ENCODE measurements around the gene PXMP2.
"Not testable (repeated sequence)": the region's sequence is repeated elsewhere in the genome, so short reads cannot be mapped to it uniquely, and the experiment has no call there.

PXMP2 gene

GRCh38 chr12:132694888-132695287 is 7.5 kb downstream of the PXMP2 start:
- not testable (repeated sequence) for DNase-seq (ENCODE audit: low spot score)

DNA sequence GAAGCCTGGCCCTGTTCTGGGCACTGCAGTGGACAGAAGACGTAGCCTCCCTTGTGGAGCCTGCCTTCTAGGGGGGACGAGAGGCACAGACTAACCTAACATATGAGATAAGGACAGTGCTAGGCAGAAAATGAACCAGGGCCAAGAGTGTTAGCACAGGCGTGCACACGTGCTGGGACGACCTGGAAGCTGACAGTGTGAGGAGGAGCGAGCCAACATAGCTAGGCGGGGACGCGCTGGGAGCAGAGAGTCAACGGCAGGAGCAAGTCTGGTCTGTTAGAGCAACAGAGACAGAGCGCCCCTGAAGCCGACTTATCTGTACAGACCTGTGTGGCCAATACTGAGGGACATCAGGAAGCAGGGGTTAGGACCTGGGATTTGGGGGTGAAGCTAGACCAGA is 8.0 kb downstream of the PXMP2 start:
- no peak for DNase-seq (ENCODE audit: low spot score)

GRCh38 chr12:132698341-132698740 is 11.0 kb downstream of the PXMP2 start:
- no peak for DNase-seq (ENCODE audit: low spot score)

GRCh38 chr12:132700212-132700822 is 12.9 kb downstream of the PXMP2 start:
- DNase-seq (ENCODE audit: low spot score), result no peak

- DNase-seq (ENCODE audit: low spot score), result no peak
Observed at GRCh38 chr12:132702640-132703039, 15.3 kb downstream of the PXMP2 start.

DNA sequence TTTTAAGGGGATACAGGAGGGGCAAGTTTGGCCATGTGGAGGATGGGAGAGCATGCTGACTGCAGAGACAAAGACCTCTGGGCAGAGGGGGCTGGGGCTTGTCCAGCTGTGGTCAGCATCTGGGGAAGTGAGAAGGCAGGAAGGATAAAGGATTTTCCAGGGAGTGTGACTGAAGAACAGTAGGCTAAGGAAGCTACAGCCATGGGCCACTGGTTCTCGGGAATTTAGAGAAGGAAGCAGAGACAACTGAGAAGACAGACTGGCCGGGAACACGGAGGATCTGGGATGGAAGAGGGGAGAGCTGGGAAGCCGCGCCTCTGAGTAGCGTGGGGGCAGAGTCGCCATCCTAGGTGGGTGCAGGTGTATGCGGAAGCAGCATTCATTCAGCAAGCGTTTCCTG is 16.3 kb downstream of the PXMP2 start:
- no peak for DNase-seq (ENCODE audit: low spot score)

DNA sequence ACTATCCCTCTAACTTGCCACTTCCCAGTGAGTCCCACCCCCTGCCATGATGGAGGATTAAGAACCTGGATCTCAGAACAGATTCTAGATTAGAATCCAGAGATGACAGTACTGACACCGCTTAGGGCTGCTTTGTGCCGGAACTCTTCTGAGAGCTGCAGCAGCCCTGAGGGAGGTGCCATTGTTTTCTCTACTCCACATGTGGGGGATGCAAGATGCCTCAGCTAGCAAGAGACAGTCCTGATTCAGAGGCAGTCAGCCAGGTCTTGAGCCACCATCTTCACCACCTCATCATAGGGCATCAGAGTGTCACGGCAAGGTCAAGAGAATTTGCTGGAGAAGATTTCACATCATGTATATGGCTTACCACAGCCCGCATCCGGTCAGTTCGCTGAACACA is 19.9 kb downstream of the PXMP2 start:
- no peak for DNase-seq (ENCODE audit: low spot score)

GRCh38 chr12:132708150-132708549 is 20.8 kb downstream of the PXMP2 start:
- DNase-seq (ENCODE audit: low spot score), result no peak

GRCh38 chr12:132710043-132710404 is 22.6 kb downstream of the PXMP2 start:
- DNase-seq (ENCODE audit: low spot score), result no peak

DNA sequence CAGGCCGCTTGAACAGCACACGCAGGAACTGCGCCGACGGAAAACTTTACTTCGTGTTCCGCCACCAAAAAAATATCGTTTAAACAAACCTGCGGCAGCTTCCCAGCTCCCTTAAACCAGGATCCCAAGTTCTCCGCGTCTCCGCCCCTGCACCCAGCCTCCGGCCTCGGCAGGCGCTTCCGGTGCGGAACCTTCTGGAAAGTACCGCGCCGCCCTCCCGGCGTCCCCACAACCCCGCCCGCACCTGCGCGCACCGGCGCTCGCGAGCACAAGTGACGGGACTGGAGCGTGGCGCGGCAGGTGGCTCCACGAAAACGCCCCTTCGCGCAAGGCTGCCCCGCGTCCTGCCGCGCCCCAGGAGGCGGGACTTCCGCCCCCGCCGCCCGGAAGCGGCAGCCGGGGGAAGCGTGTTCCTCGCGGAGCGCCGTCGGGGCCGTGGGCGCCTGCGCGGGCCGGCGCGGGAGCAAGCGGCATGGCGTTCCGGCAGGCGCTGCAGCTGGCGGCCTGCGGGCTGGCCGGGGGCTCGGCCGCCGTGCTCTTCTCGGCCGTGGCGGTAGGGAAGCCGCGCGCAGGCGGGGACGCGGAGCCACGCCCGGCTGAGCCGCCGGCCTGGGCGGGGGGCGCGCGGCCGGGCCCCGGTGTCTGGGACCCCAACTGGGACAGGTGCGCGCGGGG is 23.2 kb downstream of the PXMP2 start, which contains the start of gene PGAM5:
PGAM5 (plus strand) TSS at position 438 of the 675 bp plus-strand sequence; CDS start at position 473, 35 bp downstream.
- peak; percentile 83 for DNase-seq (ENCODE audit: low spot score)

DNA sequence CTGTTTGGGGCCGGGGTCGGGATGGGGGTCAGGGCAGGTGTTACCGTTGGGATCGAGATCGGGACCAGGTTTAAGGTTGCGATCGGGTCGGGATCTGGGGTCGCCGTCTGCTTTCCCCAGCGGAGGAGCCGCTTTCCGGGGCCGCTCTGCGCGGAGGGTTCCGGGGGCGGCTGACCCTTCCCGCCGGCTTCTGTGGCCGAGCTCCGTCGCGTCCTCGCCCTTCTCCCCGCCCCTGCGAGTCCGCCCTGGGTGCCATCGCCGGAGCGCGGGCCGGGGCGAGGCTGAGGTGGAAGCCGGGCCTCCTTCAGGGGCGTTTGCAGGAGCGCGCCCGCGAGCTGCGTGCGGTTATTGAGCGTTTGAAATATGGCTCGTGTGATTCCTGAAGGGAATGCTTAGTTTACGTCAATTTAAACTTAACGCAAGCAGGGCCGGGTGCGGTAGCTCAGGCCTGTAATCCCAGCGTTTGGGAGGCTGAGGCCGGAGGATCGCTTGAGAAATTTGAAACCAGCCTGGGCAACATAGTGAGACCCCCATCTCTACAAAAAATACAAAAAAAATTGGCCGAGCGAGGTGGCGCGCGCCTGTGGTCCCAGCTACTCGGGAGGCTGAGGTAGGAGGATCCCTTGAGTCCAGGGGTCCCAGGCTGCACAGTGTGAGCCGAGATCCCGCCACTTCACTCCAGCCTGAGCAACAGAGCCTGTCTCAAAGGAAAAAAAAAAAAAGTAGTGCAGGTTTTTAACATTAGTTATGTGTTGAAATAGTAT is 23.9 kb downstream of the PXMP2 start:
- DNase-seq (ENCODE audit: low spot score), result peak; percentile 32

DNA sequence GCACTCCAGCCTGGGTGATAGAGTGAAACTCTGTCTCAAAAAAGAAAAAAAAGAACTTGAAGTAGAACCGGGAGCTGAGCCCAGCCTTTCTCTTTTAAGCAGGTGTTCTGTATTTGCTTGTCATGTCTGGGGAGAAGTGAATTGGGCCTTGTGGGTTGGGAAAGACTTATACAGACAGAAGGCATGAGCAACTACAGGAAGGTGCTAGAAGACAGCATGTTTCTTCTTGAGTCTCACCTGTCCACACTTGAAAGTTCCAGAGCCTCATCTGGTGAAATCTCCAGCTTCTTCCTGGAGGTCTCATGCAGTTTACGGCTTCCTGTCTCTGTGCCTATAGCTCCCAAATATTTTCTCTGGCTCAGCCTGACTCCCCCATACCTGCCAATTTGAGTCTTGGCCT is 25.7 kb downstream of the PXMP2 start:
- no peak for DNase-seq (ENCODE audit: low spot score)

- no peak for DNase-seq (ENCODE audit: low spot score)
Observed at GRCh38 chr12:132715874-132716273, 28.5 kb downstream of the PXMP2 start.

GRCh38 chr12:132716356-132716755 is 29.0 kb downstream of the PXMP2 start:
- no peak for DNase-seq (ENCODE audit: low spot score)

DNA sequence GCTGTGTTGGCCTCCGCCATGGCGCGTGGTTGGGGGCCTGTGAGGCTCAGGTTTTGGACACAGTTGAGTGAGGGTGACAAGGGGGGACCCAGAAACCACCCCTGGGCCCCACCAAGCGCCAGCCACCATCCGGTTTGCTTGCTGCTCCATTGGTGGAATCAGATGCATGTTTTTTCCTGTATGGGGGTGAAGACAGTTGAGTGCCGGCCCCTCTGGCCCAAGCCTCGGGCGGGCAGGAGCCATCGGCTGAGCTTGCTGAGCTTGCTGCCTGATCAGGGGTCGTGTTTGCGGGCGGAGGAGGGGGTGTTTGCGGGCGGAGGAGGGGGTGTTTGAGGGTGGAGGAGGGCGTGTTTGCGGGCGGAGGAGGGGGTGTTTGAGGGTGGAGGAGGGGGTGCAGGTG is 29.6 kb downstream of the PXMP2 start:
- no peak for DNase-seq (ENCODE audit: low spot score)

DNA sequence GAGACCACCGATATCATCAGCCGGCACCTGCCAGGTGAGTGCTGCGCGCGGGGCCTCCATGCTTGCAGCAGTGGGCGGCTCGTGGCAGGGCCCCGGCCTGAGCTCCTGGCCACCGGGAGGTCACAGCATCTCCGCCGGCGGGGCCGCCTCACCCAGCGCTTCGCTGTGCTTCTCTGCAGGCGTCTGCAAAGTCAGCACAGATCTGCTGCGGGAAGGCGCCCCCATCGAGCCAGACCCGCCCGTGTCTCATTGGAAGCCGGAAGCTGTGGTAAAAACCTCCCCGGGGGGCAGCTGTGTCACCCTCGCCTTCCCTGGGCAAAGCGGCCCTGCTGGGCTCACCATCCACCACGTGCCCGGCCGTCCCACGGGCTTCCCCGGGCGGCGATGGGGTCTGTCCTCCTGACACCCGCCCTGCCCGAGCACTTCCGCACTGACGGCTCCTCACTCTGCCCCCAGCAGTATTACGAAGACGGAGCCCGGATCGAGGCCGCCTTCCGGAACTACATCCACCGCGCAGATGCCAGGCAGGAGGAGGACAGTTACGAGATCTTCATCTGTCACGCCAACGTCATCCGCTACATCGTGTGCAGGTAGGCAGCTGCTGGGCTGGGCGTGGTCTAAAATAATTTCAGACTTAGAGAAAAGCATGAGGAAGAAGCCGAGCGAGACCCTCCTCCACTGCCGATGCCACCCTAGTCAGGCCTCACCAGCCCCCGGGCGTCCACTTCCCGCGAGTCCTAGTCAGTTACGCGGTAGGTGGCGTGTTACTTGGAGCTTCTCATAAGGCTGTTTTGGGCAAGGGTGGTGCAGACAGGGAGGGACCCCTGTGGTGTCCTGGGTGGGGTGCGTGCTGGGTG is 30.4 kb downstream of the PXMP2 start:
- no peak for DNase-seq (ENCODE audit: low spot score)

GRCh38 chr12:132718644-132719043 is 31.3 kb downstream of the PXMP2 start:
- DNase-seq (ENCODE audit: low spot score), result no peak

GRCh38 chr12:132719141-132719953 is 32.0 kb downstream of the PXMP2 start:
- no peak for DNase-seq (ENCODE audit: low spot score)

DNA sequence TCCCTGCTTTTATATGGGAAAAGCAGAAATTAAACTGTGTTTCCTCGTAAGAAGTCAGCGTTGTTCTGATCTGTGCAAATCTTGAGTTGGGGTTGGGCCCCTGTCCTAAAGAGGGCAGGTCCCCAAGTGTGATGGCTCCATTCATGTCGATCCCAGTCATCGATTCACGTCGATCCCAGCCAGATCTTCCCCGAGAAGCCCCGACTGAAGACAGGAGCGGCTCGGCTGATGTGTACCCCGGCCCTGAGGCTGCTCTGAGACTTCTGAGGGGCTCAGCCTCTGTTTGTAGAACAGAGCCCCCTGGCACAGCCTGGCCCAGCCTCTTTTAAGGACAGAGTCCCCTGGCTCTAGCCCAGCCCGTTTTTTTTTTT is 32.6 kb downstream of the PXMP2 start:
- no peak for DNase-seq (ENCODE audit: low spot score)

GRCh38 chr12:132720606-132721345 is 33.4 kb downstream of the PXMP2 start:
- DNase-seq (ENCODE audit: low spot score), result no peak
